NCI-H2107 (cell line): ENCODE data around the gene QSOX1.
"Not testable (repeated sequence)": the region's sequence is repeated elsewhere in the genome, so short reads cannot be mapped to it uniquely, and the experiment has no call there.

ENCODE experiments used
- DNase-seq: peaks from one replicate; lab custom pipeline; 2025; lab: John Stamatoyannopoulos, UW

The QSOX1 gene

GRCh38 chr1:180154325-180155181, at the start of gene QSOX1:
TSS of gene QSOX1 (plus strand) at chr1:180154869. CDS start at chr1:180154908, 39 bp downstream.
- peak; percentile 55 for DNase-seq

GRCh38 chr1:180112091-180112490, 42.6 kb upstream of the QSOX1 start:
- no peak for DNase-seq

GRCh38 chr1:180112984-180113647, 41.6 kb upstream of the QSOX1 start:
- DNase-seq: no peak

- DNase-seq: no peak
These were observed 40.2 kb upstream of the QSOX1 start for GRCh38 chr1:180114396-180114945.

GRCh38 chr1:180116964-180117763, 37.5 kb upstream of the QSOX1 start:
- no peak for DNase-seq

- DNase-seq: no peak
These were observed 36.9 kb upstream of the QSOX1 start for GRCh38 chr1:180117764-180118116.

GRCh38 chr1:180119837-180120236, 34.8 kb upstream of the QSOX1 start:
- DNase-seq: no peak

GRCh38 chr1:180123463-180123936, 31.2 kb upstream of the QSOX1 start:
- DNase-seq: no peak

- DNase-seq: no peak
These were observed 24.0 kb upstream of the QSOX1 start for GRCh38 chr1:180130651-180131050.

- DNase-seq: no peak
These were observed 23.2 kb upstream of the QSOX1 start for GRCh38 chr1:180131510-180131909.

- DNase-seq: no peak
These were observed 21.5 kb upstream of the QSOX1 start for GRCh38 chr1:180133193-180133592.

GRCh38 chr1:180133688-180134087, 21.0 kb upstream of the QSOX1 start:
- not testable (repeated sequence) for DNase-seq

- DNase-seq: no peak
These were observed 19.1 kb upstream of the QSOX1 start for GRCh38 chr1:180135535-180135934.

GRCh38 chr1:180136331-180136967, 18.2 kb upstream of the QSOX1 start:
- DNase-seq: no peak

- no peak for DNase-seq
These were observed 17.7 kb upstream of the QSOX1 start for GRCh38 chr1:180136968-180137356.

GRCh38 chr1:180137776-180138175, 16.9 kb upstream of the QSOX1 start:
- DNase-seq: no peak

GRCh38 chr1:180141381-180141934, 13.2 kb upstream of the QSOX1 start:
- DNase-seq: no peak

GRCh38 chr1:180143359-180143758, 11.3 kb upstream of the QSOX1 start:
- DNase-seq: no peak

- DNase-seq: no peak
These were observed 9.9 kb upstream of the QSOX1 start for GRCh38 chr1:180144659-180145357.

- DNase-seq: no peak
These were observed 9.2 kb upstream of the QSOX1 start for GRCh38 chr1:180145446-180145845.

- DNase-seq: no peak
These were observed 3.7 kb upstream of the QSOX1 start for GRCh38 chr1:180150982-180151381.
